Fibroblast of skin of back (primary cell): ENCODE data around the gene NR1D1.

Experiments
- DNase-seq: peaks from one replicate; pipeline ENCODE4 v3.0.0-alpha.2; 2013

NR1D1 gene

GRCh38 chr17:40097087-40097486 lies 3.3 kb downstream of the NR1D1 start:
- no peak for DNase-seq

- no peak for DNase-seq
Observed at GRCh38 chr17:40095944-40096791, 4.2 kb downstream of the NR1D1 start.

GRCh38 chr17:40095351-40095943 lies 4.9 kb downstream of the NR1D1 start:
- DNase-seq: no peak

GRCh38 chr17:40094874-40095273 lies 5.5 kb downstream of the NR1D1 start:
- no peak for DNase-seq

- no peak for DNase-seq
Observed at GRCh38 chr17:40093580-40094201, 6.7 kb downstream of the NR1D1 start.

- DNase-seq: no peak
Observed at GRCh38 chr17:40093005-40093579, 7.3 kb downstream of the NR1D1 start.

- no peak for DNase-seq
Observed at GRCh38 chr17:40092581-40092980, 7.8 kb downstream of the NR1D1 start.

GRCh38 chr17:40091691-40092397 lies 8.5 kb downstream of the NR1D1 start:
- DNase-seq: no peak

GRCh38 chr17:40090237-40091119 lies 9.9 kb downstream of the NR1D1 start:
- DNase-seq: no peak

- no peak for DNase-seq
Observed at GRCh38 chr17:40089077-40089895, 11.1 kb downstream of the NR1D1 start.

GRCh38 chr17:40087903-40088718 lies 12.3 kb downstream of the NR1D1 start:
- DNase-seq: no peak

- no peak for DNase-seq
Observed at GRCh38 chr17:40087049-40087794, 13.2 kb downstream of the NR1D1 start.

GRCh38 chr17:40086150-40087044 lies 14.0 kb downstream of the NR1D1 start:
- DNase-seq: no peak

GRCh38 chr17:40084477-40084876 lies 15.9 kb downstream of the NR1D1 start:
- no peak for DNase-seq

- no peak for DNase-seq
Observed at GRCh38 chr17:40079545-40079944, 20.8 kb downstream of the NR1D1 start.

- DNase-seq: no peak
Observed at GRCh38 chr17:40076591-40076990, 23.8 kb downstream of the NR1D1 start.

- no peak for DNase-seq
Observed at GRCh38 chr17:40075942-40076498, 24.4 kb downstream of the NR1D1 start.
